ENCODE results near the gene LRRC59.

GRCh38 chr17:50394711-50395110 is 2.6 kb downstream of the LRRC59 start:
- TF ChIP-seq CTCF (IDR thresholded peaks at IDR 0.05; ENCODE audit: low read depth, low read length, missing input control) = no peak
- no peak for TF ChIP-seq REST (IDR thresholded peaks at IDR 0.05)
- TF ChIP-seq ZBTB33 (IDR thresholded peaks at IDR 0.05) = no peak

All from liver (tissue), 2 donors.